K562 (cell line): ENCODE measurements around the gene STK32C. TPM values are rescaled to one million over a fixed set of nuclear protein-coding genes. Genes with fewer than 3 reads are reported as not detected.

Source experiments
- ATAC-seq: fragments of 200-7000 bp; cut with Tn5 transposase; 3 replicates; pipeline ENCODE4 v1.9.1; 2020; ENCODE audit warnings: moderate library complexity
- BruUV-seq: library from RNA; stranded (reverse); fragments of 400-500 nt; replicated peaks from 2 replicates; lab custom pipeline; 2021; lab: Mats Ljungman, UMichigan
- CTCF ChIA-PET: fragments of 300-600 bp; formaldehyde crosslinking; extraction: SDS; loops from one replicate; lab custom pipeline; 2021; ENCODE audit warnings: low intra/inter-chr PET ratio; lab: Yijun Ruan, JAX
- POLR2A ChIA-PET: fragments of 300-600, 350-650 bp; sonication (Branson Sonifier 250); formaldehyde crosslinking; extraction: SDS; loops from one replicate; lab custom pipeline; 2021; ENCODE audit warnings: antibody characterized with exemption, inconsistent platforms; lab: Yijun Ruan, JAX
- DNase-seq, 4 experiments: peaks; one replicate each; pipeline versions ENCODE4 v3.0.0 to v3.0.0-alpha.2; 2011 to 2018; ENCODE audit warnings: low spot score in 3 of 4, mixed read lengths in 3 of 4; ENCODE audit errors: extremely low read depth in 1 of 4
- FAIRE-seq: peaks from 2 replicates; lab custom pipeline; 2011; peaks lifted over from hg19 to GRCh38; lab: Jason Lieb, UNC
- H2AFZ ChIP-seq: 2 replicates; pipeline ENCODE4 v1.6.0; 2011; ENCODE audit warnings: low read depth, low read length, control low read depth, inconsistent platforms
- H3K27ac ChIP-seq: fragments of 200-600 bp; 3 replicates; pipeline ENCODE4 v1.8.0; 2011; ENCODE audit warnings: low read depth, mild to moderate bottlenecking, control low read depth, inconsistent platforms, low read length, moderate library complexity, mixed read lengths; ENCODE audit errors: extremely low read depth
- H3K27me3 ChIP-seq, 2 experiments: fragments of 300-600 bp in 1 of 2; 2 replicates in 1 of 2; 3 replicates in 1 of 2; pipeline versions ENCODE4 v1.6.0 to v1.8.0; 2011; ENCODE audit warnings: inconsistent platforms in 2 of 2, low read length in 2 of 2, mild to moderate bottlenecking in 1 of 2, mixed read lengths in 1 of 2, moderate library complexity in 1 of 2; ENCODE audit not compliant: control insufficient read depth in 2 of 2, insufficient read depth in 2 of 2
- H3K36me3 ChIP-seq: fragments of 300-600 bp; 3 replicates; pipeline ENCODE4 v1.8.0; 2011; ENCODE audit warnings: mild to moderate bottlenecking, low read length, inconsistent platforms; ENCODE audit not compliant: control insufficient read depth, insufficient read depth
- H3K4me1 ChIP-seq, 2 experiments: fragments of 200-600 bp in 1 of 2; replicated peaks in 1 of 2; 2 replicates in 1 of 2; 3 replicates in 1 of 2; pipeline versions ENCODE4 v1.5.1 to v1.8.0; 2011; ENCODE audit warnings: inconsistent platforms in 2 of 2, low read length in 2 of 2, mild to moderate bottlenecking in 1 of 2, mixed read lengths in 1 of 2, moderate library complexity in 1 of 2; ENCODE audit not compliant: control insufficient read depth in 2 of 2, insufficient read depth in 2 of 2
- H3K4me2 ChIP-seq: 2 replicates; pipeline ENCODE4 v1.6.1; 2011; ENCODE audit warnings: low read length, control low read depth, inconsistent platforms, mixed read lengths; ENCODE audit not compliant: insufficient read depth
- H3K4me3 ChIP-seq: fragments of 200-600 bp; sonication (generic), shearing (Covaris generic); 2 replicates; pipeline ENCODE4 v1.5.1; 2016; ENCODE audit warnings: control low read depth, inconsistent platforms
- H3K79me2 ChIP-seq: fragments of 200-600 bp; 3 replicates; pipeline ENCODE4 v1.8.0; 2011; ENCODE audit warnings: low read length, inconsistent platforms; ENCODE audit not compliant: control insufficient read depth, insufficient read depth
- H3K9ac ChIP-seq, 2 experiments: 2 replicates each; pipeline versions ENCODE4 v1.6.0 to v1.6.1; 2011; ENCODE audit warnings: low read depth in 2 of 2, low read length in 2 of 2, control low read depth in 1 of 2, inconsistent platforms in 1 of 2, mild to moderate bottlenecking in 1 of 2, mixed read lengths in 1 of 2; ENCODE audit not compliant: insufficient read depth in 1 of 2
- H3K9me1 ChIP-seq: one replicate; pipeline ENCODE4 v1.6.0; 2011; ENCODE audit warnings: inconsistent platforms, mild to moderate bottlenecking, low read length, moderate library complexity; ENCODE audit not compliant: control insufficient read depth, insufficient read depth
- H3K9me3 ChIP-seq: replicated peaks from 2 replicates; pipeline ENCODE4 v1.5.1; 2011; ENCODE audit warnings: low read depth, low read length, inconsistent platforms; ENCODE audit not compliant: control insufficient read depth, insufficient read depth
- H4K20me1 ChIP-seq: replicated peaks from 2 replicates; pipeline ENCODE4 v1.6.1; 2011; ENCODE audit warnings: low read length, inconsistent platforms, mixed read lengths; ENCODE audit not compliant: control insufficient read depth, insufficient read depth
- CTBP1 ChIP-seq: fragments of 450-650 bp; IDR thresholded peaks from 2 replicates; pipeline ENCODE4 v1.6.1; 2016; ENCODE audit warnings: borderline replicate concordance
- ETS2 ChIP-seq: IDR thresholded peaks from 2 replicates; pipeline ENCODE4 v1.6.1; 2016; ENCODE audit warnings: borderline replicate concordance, missing genetic modification characterization, mild to moderate bottlenecking, moderate library complexity, missing compliant biosample characterization; ENCODE audit not compliant: poor library complexity, severe bottlenecking
- HDAC3 ChIP-seq: fragments of 450-650 bp; IDR thresholded peaks from 2 replicates; pipeline ENCODE4 v1.6.1; 2018; ENCODE audit warnings: borderline replicate concordance, mild to moderate bottlenecking, moderate library complexity; ENCODE audit not compliant: partially characterized antibody
- HDAC8 ChIP-seq: fragments of 450-650 bp; IDR thresholded peaks from 2 replicates; pipeline ENCODE4 v1.6.1; 2016; ENCODE audit warnings: mild to moderate bottlenecking, missing genetic modification characterization, moderate library complexity, missing compliant biosample characterization
- LEF1 ChIP-seq: fragments of 450-650 bp; IDR thresholded peaks from 2 replicates; pipeline ENCODE4 v1.6.1; 2016; ENCODE audit warnings: mild to moderate bottlenecking
- MED1 ChIP-seq: sonication (generic); formaldehyde crosslinking; IDR thresholded peaks from 2 replicates; pipeline ENCODE4 v1.8.1; 2023; ENCODE audit warnings: missing genetic modification reagents, borderline replicate concordance
- MIER1 ChIP-seq: fragments of 450-650 bp; IDR thresholded peaks from 2 replicates; pipeline ENCODE4 v1.6.1; 2016; ENCODE audit warnings: antibody characterized with exemption, mild to moderate bottlenecking, low read depth
- RAD21 ChIP-seq, 2 experiments: fragments of 250-450 bp in 1 of 2; fragments of 450-650 bp in 1 of 2; sonication (Bioruptor Pico) in 1 of 2; formaldehyde crosslinking in 1 of 2; IDR thresholded peaks in 1 of 2; conservative IDR thresholded peaks in 1 of 2; 2 replicates each; pipeline versions ENCODE4 v1.4.0 to v1.8.0; 2020 to 2022; ENCODE audit warnings: mild to moderate bottlenecking in 2 of 2, moderate library complexity in 1 of 2
- SRSF7 ChIP-seq: fragments of 200-400 bp; formaldehyde crosslinking; optimal IDR thresholded peaks from 2 replicates; pipeline ENCODE3; 2017; ENCODE audit warnings: mild to moderate bottlenecking, low read depth, low read length
- STAT5B ChIP-seq: fragments of 250-450 bp; sonication (Bioruptor Pico); IDR thresholded peaks from 2 replicates; pipeline ENCODE4 v1.8.0; 2021; ENCODE audit warnings: mild to moderate bottlenecking, inconsistent platforms
- TCF3 ChIP-seq: sonication (generic); formaldehyde crosslinking; IDR thresholded peaks from 2 replicates; pipeline ENCODE4 v1.4.0; 2020; ENCODE audit warnings: mild to moderate bottlenecking, missing genetic modification reagents
- TCFL5 ChIP-seq: fragments of 250-450 bp; sonication (Bioruptor Pico); conservative IDR thresholded peaks from 2 replicates; pipeline ENCODE4 v1.6.1; 2021; ENCODE audit warnings: mild to moderate bottlenecking, moderate library complexity, matching md5 sums
- THRAP3 ChIP-seq: fragments of 450-650 bp; IDR thresholded peaks from 2 replicates; pipeline ENCODE4 v1.6.1; 2016; ENCODE audit warnings: mild to moderate bottlenecking, inconsistent platforms, borderline replicate concordance
- ZNF699 ChIP-seq: fragments of 250-450 bp; sonication (Bioruptor Pico); IDR thresholded peaks from 2 replicates; pipeline ENCODE4 v1.8.0; 2021; ENCODE audit warnings: mild to moderate bottlenecking, moderate library complexity; ENCODE audit not compliant: insufficient replicate concordance
- WGBS: fragments of 100-300 bp; shearing (Covaris generic); methylation state at CpG from one replicate; pipeline ENCODE4 v1.1.6; 2016; ENCODE audit warnings: low coverage, mixed read lengths; ENCODE audit not compliant: insufficient coverage; ENCODE audit errors: missing lambda C conversion rate; 5-methylcytosine and 5-hydroxymethylcytosine counted together
- in situ Hi-C: fragments of 300-500 bp; cut with MboI; formaldehyde crosslinking; loops from 4 replicates; pipeline ENCODE4 v1.15.0; 2018; ENCODE audit warnings: inconsistent platforms, mixed read lengths
- intact Hi-C: fragments of 100-400 bp; cut with micrococcal nuclease; formaldehyde crosslinking; loops from 2 replicates; pipeline ENCODE4 v1.14.2; 2022
- polyA plus RNA-seq, 8 experiments: library from polyadenylated mRNA; depleted of rRNA in 4 of 8; stranded (reverse) in 5 of 8; unstranded in 3 of 8; fragments of >200 nt; fragmentation: Nextera tagmentation in 2 of 8; fragmentation: Illumina TruSeq in 1 of 8; extraction: Ambion mirVana in 2 of 8; extraction: Trizol in 1 of 8; gene quantifications; 2 replicates each; pipeline versions ENCODE4 v1.2.1 to v1.2.3, GENCODE V29; 2011 to 2014; ENCODE audit warnings: inconsistent platforms in 1 of 8, missing spikeins in 1 of 8
- total RNA-seq, 7 experiments: library from RNA; depleted of rRNA in 6 of 7; stranded (reverse); fragments of >200 nt in 6 of 7; fragmentation: Illumina TruSeq in 2 of 7; extraction: Trizol in 2 of 7; gene quantifications; 2 replicates each; pipeline versions ENCODE4 v1.2.1 to v1.2.3, GENCODE V29; 2011 to 2021; ENCODE audit warnings: low replicate concordance in 1 of 7
- TF ChIP-seq, protein P1 (sequence below): fragments of 450-650 bp; IDR thresholded peaks from 2 replicates; pipeline ENCODE4 v1.6.1; 2016; ENCODE audit warnings: low read depth, mild to moderate bottlenecking, moderate library complexity
- TF ChIP-seq, protein P2 (sequence below): fragments of 250-450 bp; sonication (Bioruptor Pico); IDR thresholded peaks from 2 replicates; pipeline ENCODE4 v1.4.0; 2020; ENCODE audit warnings: mild to moderate bottlenecking
- TF ChIP-seq, protein P3 (sequence below), 3 experiments: fragments of 200-800 bp in 1 of 3; fragments of 250-450 bp in 1 of 3; fragments of 450-650 bp in 1 of 3; sonication (Bioruptor Pico) in 1 of 3; sonication (Bioruptor generic) in 1 of 3; formaldehyde crosslinking in 1 of 3; IDR thresholded peaks; 2 replicates each; pipeline versions ENCODE4 v1.6.1 to v1.8.0; 2016 to 2022; ENCODE audit warnings: mild to moderate bottlenecking in 2 of 3, missing genetic modification characterization in 2 of 3, missing compliant biosample characterization in 1 of 3, moderate library complexity in 1 of 3

STK32C gene
- total and polyA plus RNA-seq, 9 of the 15 experiments (the other 6 are each of a cell fraction or from before 2014, with no cell fraction given): 1.5 to 20.9 (median 6.5) TPM

DNA sequence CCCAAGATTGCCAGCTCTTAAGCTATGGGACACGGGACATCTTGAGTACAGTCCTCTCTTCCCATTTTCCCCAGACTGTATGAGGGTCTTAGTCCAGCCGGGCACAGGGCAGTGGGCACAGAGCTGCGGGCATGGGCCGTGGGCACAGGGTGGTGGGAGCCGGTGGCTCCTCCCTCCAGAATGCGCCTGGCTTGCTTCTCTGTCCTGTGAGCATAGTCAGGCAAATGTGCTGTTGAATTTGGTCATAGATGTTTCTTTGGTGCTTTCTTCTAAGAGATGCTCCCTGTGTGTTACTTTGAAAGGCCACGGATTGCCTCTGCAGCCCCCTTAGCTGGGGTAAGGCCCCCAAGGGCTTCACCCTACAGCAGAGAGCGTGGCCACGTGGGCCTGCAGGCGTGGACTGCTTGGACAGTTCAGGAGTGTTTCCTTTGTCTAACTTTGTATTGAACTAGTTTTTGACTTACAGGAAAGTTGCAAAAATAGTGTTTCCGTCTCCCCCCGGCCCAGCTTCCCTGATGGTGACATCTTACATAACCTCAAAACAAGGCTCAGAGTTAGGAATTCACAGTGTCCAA lies 49.0 kb upstream of the STK32C start:
- FAIRE-seq (no peak), DNase-seq (no peak), ATAC-seq (no peak)
- H3K9me1 ChIP-seq: no peaks in the 10 kb centered on the region
- no peaks in the 10 kb centered on the region; a peak in 1 of 5 replicates for H3K27me3 ChIP-seq
- ChIA-PET POLR2A (interaction anchor here (1.0 kb wide), 1 partner anchor 193 kb away, joined by 3 read pairs; no protein-coding TSS in a partner anchor), CTCF (no interaction called here)
- no peak overlapping the region for H3K4me2 ChIP-seq
- peaks cover 0 to 34% of the 10 kb centered on the region in 2 experiments; a peak in 2 of 5 replicates for H3K4me1 ChIP-seq
- H2AFZ ChIP-seq: no peak overlapping the region
- no peaks in the 10 kb centered on the region for H3K9me3 ChIP-seq
- WGBS: 13% methylated on average over 11 of the region's 12 CpGs
- H3K27ac ChIP-seq: no peak overlapping the region
- H3K9ac ChIP-seq: no peak overlapping the region
- intact Hi-C loops (no loop called here), in situ Hi-C loops (no loop called here)
- H3K36me3 ChIP-seq: no peaks in the 10 kb centered on the region
- H4K20me1 ChIP-seq: no peaks in the 10 kb centered on the region
- H3K79me2 ChIP-seq: no peaks in the 10 kb centered on the region
- no TSS peak for BruUV-seq
- no peak overlapping the region for H3K4me3 ChIP-seq
- TF ChIP-seq STAT5B (CRISPR knock-in tag): no peak
- TF ChIP-seq ZNF699 (CRISPR knock-in tag): no peak
- no peak for TF ChIP-seq MIER1
- no peak for TF ChIP-seq ETS2
- no peak for TF ChIP-seq CTBP1
- no peak for TF ChIP-seq SRSF7
- TF ChIP-seq HDAC8 (tag): no peak
- TF ChIP-seq LEF1: no peak
- TF ChIP-seq HDAC3: no peak
- TF ChIP-seq, protein P1, sequence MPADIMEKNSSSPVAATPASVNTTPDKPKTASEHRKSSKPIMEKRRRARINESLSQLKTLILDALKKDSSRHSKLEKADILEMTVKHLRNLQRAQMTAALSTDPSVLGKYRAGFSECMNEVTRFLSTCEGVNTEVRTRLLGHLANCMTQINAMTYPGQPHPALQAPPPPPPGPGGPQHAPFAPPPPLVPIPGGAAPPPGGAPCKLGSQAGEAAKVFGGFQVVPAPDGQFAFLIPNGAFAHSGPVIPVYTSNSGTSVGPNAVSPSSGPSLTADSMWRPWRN: no peak
- TF ChIP-seq, protein P2, sequence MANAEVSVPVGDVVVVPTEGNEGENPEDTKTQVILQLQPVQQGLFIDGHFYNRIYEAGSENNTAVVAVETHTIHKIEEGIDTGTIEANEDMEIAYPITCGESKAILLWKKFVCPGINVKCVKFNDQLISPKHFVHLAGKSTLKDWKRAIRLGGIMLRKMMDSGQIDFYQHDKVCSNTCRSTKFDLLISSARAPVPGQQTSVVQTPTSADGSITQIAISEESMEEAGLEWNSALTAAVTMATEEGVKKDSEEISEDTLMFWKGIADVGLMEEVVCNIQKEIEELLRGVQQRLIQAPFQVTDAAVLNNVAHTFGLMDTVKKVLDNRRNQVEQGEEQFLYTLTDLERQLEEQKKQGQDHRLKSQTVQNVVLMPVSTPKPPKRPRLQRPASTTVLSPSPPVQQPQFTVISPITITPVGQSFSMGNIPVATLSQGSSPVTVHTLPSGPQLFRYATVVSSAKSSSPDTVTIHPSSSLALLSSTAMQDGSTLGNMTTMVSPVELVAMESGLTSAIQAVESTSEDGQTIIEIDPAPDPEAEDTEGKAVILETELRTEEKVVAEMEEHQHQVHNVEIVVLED (CRISPR knock-in tag): no peak
- no peak for TF ChIP-seq RAD21 (CRISPR knock-in tag; conservative IDR thresholded peaks at IDR 0.05 in 1 of 2, IDR thresholded peaks at IDR 0.05 in 1 of 2)
- no peak for TF ChIP-seq TCFL5 (CRISPR knock-in tag)
- TF ChIP-seq MED1 (CRISPR knock-in tag): no peak
- TF ChIP-seq, protein P3, sequence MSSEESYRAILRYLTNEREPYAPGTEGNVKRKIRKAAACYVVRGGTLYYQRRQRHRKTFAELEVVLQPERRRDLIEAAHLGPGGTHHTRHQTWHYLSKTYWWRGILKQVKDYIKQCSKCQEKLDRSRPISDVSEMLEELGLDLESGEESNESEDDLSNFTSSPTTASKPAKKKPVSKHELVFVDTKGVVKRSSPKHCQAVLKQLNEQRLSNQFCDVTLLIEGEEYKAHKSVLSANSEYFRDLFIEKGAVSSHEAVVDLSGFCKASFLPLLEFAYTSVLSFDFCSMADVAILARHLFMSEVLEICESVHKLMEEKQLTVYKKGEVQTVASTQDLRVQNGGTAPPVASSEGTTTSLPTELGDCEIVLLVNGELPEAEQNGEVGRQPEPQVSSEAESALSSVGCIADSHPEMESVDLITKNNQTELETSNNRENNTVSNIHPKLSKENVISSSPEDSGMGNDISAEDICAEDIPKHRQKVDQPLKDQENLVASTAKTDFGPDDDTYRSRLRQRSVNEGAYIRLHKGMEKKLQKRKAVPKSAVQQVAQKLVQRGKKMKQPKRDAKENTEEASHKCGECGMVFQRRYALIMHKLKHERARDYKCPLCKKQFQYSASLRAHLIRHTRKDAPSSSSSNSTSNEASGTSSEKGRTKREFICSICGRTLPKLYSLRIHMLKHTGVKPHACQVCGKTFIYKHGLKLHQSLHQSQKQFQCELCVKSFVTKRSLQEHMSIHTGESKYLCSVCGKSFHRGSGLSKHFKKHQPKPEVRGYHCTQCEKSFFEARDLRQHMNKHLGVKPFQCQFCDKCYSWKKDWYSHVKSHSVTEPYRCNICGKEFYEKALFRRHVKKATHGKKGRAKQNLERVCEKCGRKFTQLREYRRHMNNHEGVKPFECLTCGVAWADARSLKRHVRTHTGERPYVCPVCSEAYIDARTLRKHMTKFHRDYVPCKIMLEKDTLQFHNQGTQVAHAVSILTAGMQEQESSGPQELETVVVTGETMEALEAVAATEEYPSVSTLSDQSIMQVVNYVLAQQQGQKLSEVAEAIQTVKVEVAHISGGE (CRISPR knock-in tag; IDR thresholded peaks at IDR 0.05): no peak
- no peak for TF ChIP-seq TCF3
- no peak for TF ChIP-seq THRAP3
